Left ventricle myocardium inferior (tissue), 1 donor: ENCODE results near the gene CCDC159. TPM values are rescaled to one million over a fixed set of nuclear protein-coding genes. Genes with fewer than 3 reads are reported as not detected.

Experiments used
- DNase-seq: peaks from one replicate; pipeline ENCODE4 v3.0.0-alpha.2; 2020
- H3K27ac ChIP-seq: fragments of 200-600 bp; replicated peaks from 2 replicates; pipeline ENCODE4 v1.8.0; 2021
- H3K27me3 ChIP-seq: fragments of 200-600 bp; 2 replicates; pipeline ENCODE4 v1.8.0; 2021; ENCODE audit warnings: low read depth
- H3K36me3 ChIP-seq: fragments of 200-600 bp; 2 replicates; pipeline ENCODE4 v1.8.0; 2021
- H3K4me1 ChIP-seq: fragments of 200-600 bp; 2 replicates; pipeline ENCODE4 v1.8.0; 2021
- H3K4me3 ChIP-seq: fragments of 200-600 bp; 2 replicates; pipeline ENCODE4 v1.8.0; 2021; ENCODE audit warnings: mild to moderate bottlenecking, moderate library complexity
- H3K9me3 ChIP-seq: fragments of 200-600 bp; replicated peaks from 2 replicates; pipeline ENCODE4 v1.8.0; 2021
- intact Hi-C: fragments of 100-400 bp; cut with micrococcal nuclease; formaldehyde crosslinking; loops from one replicate; pipeline ENCODE4 v1.11.0; 2022
- total RNA-seq: library from RNA; stranded (reverse); fragmentation: NEBNext Ultra II Directional; extraction: Animal tissue kit (Norgen Biotek cat#: 25700); gene quantifications from one replicate; pipeline ENCODE4 v1.2.1, GENCODE V29; 2021
- TF ChIP-seq, protein P1 (sequence below): fragments of 200-600 bp; IDR thresholded peaks from 2 replicates; pipeline ENCODE4 v1.8.0; 2021; ENCODE audit warnings: antibody characterized with exemption, mild to moderate bottlenecking, borderline replicate concordance
- donor health status: DM: no; HTN: yes; CAD: no; lungs with severe emphysema.

CCDC159 gene
- total RNA-seq, 1 donor from 2014 or later, result 24.5 TPM

DNA sequence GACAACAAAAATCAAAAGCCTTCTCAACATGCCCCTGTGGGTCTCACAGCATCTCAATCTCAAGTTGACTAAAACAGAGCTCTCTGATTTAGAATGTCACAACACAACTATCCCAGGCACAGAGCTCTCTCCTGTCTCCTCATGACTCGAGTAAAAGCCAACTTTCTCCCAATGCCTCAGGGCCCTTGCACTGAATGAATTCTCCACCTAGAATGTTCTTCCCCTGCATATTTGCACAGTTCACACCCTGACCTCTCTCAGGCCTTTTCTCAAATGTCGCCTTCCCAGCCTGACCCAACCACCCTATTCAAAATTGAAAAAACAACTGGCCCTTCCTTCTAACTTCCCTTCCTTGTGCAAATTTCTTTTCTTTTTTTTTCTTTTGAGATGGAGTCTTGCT lies 24.4 kb downstream of the CCDC159 start:
- intact Hi-C loops, result no loop called here
- DNase-seq, result no peak
- no peaks in the 10 kb centered on the region for H3K27me3 ChIP-seq
- H3K9me3 ChIP-seq, result no peaks in the 10 kb centered on the region
- H3K4me3 ChIP-seq, result no peak overlapping the region
- H3K27ac ChIP-seq, result no peak overlapping the region
- peaks cover 15% of the 10 kb centered on the region for H3K4me1 ChIP-seq
- TF ChIP-seq, protein P1, sequence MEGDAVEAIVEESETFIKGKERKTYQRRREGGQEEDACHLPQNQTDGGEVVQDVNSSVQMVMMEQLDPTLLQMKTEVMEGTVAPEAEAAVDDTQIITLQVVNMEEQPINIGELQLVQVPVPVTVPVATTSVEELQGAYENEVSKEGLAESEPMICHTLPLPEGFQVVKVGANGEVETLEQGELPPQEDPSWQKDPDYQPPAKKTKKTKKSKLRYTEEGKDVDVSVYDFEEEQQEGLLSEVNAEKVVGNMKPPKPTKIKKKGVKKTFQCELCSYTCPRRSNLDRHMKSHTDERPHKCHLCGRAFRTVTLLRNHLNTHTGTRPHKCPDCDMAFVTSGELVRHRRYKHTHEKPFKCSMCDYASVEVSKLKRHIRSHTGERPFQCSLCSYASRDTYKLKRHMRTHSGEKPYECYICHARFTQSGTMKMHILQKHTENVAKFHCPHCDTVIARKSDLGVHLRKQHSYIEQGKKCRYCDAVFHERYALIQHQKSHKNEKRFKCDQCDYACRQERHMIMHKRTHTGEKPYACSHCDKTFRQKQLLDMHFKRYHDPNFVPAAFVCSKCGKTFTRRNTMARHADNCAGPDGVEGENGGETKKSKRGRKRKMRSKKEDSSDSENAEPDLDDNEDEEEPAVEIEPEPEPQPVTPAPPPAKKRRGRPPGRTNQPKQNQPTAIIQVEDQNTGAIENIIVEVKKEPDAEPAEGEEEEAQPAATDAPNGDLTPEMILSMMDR, result no peak
- H3K36me3 ChIP-seq, result no peaks in the 10 kb centered on the region

DNA sequence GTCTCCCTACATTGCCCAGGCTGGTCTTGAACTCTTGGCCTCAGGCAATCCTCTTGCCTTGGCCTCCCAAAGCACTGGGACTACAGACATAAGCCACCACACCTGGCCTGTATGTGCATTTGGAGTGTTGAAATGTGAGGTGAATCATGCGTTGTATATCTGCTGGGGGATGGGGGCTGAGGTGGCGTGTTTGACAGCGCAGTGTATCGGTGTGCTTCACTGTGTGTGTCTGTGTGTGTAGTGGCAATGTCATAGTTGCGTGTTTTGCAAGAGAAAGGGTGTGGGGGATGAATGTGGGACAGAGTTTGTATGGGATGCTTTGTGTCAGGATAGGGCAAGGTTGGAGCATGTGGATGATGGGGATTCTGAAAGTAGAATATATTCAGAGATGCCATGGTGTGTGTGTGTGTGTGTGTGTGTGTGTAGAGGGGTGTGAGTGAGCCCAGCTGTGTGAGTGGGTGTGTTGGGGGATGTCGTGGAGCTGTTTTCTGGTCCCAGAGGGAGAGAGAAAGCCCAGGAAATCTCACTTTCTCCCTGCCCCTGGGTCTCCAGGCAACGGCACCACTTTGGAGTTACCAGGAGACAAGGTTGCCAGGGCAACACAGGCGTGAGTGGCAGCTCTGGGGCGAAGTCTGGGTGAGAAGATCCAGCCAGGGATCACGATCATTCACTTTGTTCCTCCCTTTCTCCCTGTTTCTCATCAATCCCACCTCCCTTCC lies 27.0 kb downstream of the CCDC159 start:
- peaks cover 41% of the 10 kb centered on the region for H3K4me1 ChIP-seq
- no peak for DNase-seq
- H3K27me3 ChIP-seq, result no peaks in the 10 kb centered on the region
- H3K9me3 ChIP-seq, result no peaks in the 10 kb centered on the region
- H3K36me3 ChIP-seq, result no peaks in the 10 kb centered on the region
- intact Hi-C loops, result no loop called here
- no peak overlapping the region for H3K27ac ChIP-seq
- TF ChIP-seq, protein P1, result no peak
- H3K4me3 ChIP-seq, result no peak overlapping the region

DNA sequence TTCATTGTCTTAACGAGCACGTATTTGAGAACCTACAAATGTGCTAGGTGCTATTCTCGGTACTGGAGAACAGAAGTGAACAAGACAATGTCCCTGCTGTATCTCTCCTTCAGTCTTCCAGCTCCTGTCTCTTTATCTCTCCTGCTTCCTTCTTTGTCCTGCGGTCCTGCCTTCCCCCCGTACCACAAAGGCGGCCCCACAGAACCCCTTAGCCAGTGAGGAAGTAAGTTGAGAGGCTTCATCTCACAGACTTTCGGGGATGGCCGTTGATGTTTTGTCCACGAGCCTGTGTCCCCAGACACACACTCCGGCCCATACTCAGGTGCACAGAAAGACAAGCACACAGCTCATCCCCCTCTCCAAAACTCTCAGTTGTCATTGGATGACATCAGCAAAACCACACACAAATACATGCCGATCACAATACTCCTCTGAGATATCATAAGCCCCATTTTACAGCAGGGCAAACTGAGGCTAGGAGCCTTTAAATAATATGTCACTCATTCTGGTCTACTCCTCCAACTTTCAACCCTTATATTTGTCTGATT lies 27.6 kb downstream of the CCDC159 start:
- TF ChIP-seq, protein P1, result no peak
- peak overlapping the region; percentile 72 for H3K4me3 ChIP-seq
- DNase-seq, result no peak
- H3K27me3 ChIP-seq, result no peaks in the 10 kb centered on the region
- H3K27ac ChIP-seq, result peak overlapping the region; percentile 97
- H3K36me3 ChIP-seq, result no peaks in the 10 kb centered on the region
- peaks cover 45% of the 10 kb centered on the region for H3K4me1 ChIP-seq
- no peaks in the 10 kb centered on the region for H3K9me3 ChIP-seq
- intact Hi-C loops, result no loop called here

DNA sequence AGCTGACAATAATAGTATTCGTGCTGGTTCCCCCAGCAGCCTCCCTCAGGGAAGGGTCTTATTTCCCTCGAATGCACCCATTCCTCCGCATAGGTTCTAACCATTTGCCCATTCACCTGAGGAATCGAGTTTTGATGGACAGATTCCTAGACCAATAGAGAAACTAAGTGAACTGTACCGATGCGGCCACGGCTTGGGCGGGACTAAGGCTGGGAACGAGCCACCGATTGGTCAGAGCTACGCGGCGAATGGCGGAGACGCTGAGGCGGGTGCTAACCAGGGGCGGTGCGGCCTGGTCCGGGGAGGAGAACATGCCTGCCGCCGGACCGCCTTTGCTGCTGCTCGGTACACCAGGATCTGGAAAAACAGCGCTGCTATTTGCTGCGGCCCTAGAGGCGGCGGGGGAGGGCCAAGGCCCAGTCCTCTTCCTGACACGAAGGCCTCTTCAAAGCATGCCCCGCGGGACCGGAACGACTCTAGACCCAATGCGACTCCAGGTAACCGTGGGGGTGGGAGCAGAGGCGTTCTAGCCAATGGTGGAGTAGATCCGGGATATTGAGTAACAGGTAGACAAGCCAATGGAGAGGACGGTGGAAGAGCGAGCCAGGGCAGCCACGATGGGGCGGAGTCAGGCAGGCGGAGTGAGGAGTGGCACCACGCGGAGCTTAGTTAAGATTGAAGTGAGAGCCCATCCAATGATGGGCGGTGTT lies 28.3 kb downstream of the CCDC159 start, which contains the start of gene SWSAP1:
Gene SWSAP1 (plus strand): TSS at position 234 of the 710 bp plus-strand sequence. CDS start 15 bp downstream, at position 249.
- no peaks in the 10 kb centered on the region for H3K27me3 ChIP-seq
- intact Hi-C loops, result no loop called here
- peak within 1 kb of the TSS; percentile 97 for H3K27ac ChIP-seq
- H3K4me3 ChIP-seq, result peak within 1 kb of the TSS; percentile 72
- no peaks in the 10 kb centered on the region for H3K9me3 ChIP-seq
- peak; percentile 99 for DNase-seq
- H3K36me3 ChIP-seq, result no peaks in the 10 kb centered on the region
- TF ChIP-seq, protein P1, result no peak
- peaks cover 45% of the 10 kb centered on the region for H3K4me1 ChIP-seq

DNA sequence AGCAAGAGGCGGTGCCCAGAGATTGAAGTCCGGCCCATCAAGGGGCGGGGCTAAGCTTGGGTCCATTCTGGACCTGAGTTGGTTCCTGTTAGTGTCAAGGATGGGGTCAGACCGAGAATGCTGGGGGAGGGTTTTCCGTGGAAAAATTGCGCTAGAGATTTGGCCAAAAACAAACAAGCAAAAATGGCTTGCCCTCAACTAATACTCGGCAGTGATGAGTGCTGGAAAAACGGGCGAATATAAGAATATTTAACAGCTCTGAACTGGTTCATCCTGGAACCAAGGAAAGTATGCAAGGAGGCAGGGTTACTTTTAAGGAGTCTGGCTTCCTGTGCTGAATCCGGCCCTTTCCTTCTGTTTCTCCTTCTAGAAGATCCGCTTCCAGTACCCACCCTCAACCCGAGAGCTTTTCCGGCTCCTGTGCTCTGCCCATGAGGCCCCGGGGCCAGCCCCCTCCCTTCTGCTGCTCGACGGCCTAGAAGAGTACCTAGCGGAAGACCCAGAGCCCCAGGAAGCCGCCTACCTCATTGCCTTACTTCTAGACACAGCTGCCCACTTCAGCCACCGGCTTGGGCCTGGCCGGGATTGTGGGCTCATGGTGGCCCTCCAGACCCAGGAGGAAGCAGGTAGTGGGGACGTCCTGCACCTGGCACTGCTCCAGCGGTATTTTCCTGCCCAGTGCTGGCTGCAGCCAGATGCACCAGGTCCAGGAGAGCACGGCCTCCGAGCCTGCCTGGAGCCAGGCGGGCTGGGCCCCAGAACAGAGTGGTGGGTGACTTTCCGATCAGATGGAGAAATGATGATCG lies 29.0 kb downstream of the CCDC159 start:
- Histone ChIP-seq H3K27me3 (no peaks in the 10 kb centered on the region), H3K4me3 (peak overlapping the region; percentile 72), H3K27ac (peak overlapping the region; percentile 97), H3K36me3 (no peaks in the 10 kb centered on the region), H3K4me1 (peaks cover 49% of the 10 kb centered on the region), H3K9me3 (no peaks in the 10 kb centered on the region)
- intact Hi-C loops, result no loop called here
- TF ChIP-seq, protein P1, result no peak
- peak; percentile 54 for DNase-seq
